HG02588 (cell line): ENCODE measurements around the gene TOM1.

Source experiments
- ATAC-seq: cut with Tn5 transposase; IDR thresholded peaks from one replicate; pipeline ENCODE4 v1.9.1; 2021; ENCODE audit warnings: mild to moderate bottlenecking, moderate library complexity; ENCODE audit not compliant: unreplicated experiment

The TOM1 gene

DNA sequence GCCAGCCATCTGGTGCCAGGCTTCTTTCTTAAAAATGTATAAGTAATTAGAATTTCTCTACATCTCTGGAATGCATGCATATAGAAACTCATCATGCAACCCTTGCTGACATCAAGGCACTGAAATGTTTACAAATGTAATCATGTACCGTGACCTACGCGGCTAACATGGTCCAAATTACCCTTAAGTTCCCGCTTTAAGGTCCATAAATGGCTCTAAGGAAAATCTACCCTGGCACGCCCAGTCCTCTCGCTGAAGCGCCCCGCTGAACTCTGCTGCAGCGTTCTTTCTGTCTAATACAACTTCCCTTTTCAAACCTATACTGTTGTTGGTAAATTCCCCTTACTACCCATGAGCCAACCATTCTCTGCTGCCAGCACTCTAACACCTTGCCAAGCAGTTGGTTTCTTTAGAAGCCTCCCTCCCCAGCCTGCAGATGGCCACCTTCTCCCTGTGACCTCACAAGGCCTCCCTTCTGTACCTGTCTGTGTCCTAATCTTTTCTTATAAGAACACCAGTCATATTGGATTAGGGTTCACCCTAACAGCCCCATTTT, 67.7 kb downstream of the TOM1 start:
- ATAC-seq = no peak

DNA sequence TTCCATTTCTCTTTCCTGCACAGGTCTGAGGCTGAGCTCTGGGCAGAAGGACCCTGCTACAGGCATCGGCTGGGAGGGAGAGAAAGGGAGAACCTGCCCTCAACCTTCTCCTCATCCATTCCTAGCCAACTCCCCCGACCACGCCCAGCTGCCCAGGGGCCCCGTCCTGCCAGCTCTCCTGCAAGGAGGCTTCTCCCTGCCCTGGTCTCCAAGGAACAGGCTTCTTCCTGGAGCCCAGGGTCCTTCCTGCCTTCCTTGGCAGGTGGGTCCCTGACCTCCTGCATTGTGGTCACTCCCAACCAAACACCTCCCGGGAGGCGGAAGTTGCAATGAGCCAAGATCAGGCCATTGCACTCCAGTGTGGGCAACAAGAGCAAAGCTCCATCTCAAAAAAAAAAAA, 68.7 kb downstream of the TOM1 start:
- ATAC-seq = no peak

DNA sequence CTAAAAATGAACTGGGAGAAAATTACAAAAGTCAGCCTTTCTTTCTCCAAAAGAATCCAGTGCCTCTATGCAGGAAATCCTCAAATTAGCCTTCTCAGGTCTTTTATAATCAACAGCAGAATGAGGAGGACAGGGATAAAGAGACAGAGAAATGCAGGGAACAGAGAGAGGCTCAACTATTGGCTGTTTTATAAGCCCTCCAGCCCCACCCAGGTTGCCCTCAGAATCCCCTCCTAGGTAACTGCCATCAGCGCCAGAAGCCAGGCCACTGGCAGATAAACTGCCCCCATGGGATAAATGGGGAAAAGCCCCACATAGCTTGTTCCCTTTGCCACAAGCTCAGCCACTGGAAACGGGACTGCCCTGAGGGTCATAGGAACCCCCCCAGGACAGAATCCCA, 70.3 kb downstream of the TOM1 start:
- ATAC-seq = no peak

DNA sequence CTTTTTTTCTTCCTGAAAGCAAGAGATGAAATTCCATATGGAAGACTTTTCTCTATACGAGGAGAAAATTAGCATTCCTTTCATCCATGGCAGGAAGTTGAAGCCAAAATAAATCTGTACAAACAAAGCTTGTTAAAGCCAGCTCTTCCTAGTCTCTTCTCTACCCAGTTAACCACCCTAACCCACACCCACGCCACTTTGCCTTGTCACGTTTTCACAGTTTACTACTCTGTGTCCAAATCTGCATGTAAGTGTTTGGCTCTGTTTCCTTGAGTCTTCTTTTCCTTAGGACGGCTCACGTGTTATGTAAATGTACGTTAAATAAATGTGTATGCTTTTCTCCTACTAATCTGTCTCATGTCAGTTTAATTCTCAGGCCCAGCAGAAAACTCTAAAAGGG, 74.1 kb downstream of the TOM1 start:
- ATAC-seq = no peak

DNA sequence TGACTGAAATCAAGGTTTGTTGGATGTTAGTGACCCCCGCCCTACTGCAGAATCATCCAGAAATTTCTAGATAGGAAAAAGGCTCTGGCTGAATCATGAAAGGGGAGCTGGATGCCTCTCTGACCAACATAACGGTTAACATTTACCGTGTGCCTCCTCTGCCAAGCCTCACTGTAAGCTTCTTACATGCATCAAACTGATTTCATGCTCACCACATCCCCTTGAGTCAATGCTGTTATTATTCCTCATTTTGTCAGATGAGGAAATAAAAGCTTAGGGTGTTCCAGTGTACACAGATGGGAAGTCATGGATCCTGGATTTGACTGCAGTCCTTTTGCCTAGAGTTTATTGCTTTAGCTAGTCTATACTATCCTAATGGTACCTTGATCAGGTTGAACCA, 75.3 kb downstream of the TOM1 start:
- no peak for ATAC-seq

DNA sequence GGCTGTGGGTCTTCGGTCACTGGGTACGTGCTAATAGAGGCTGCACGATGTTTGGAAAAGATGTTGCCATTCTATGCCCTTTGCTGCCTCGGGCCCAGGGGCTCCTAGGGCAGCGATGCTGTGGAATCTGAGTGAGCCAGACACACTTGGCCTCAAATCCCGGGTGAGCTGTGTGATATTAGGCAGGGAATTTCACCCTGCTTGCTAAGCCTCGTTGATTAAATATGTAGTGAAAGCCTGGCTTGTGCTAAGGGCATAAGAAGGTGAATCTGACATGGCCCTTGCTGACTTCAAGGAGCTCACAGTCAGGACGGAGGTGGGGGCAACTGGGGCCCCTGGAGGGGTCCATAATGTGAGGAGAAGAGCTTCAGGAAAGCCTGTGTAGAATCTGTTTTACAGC, 75.8 kb downstream of the TOM1 start:
- no peak for ATAC-seq

DNA sequence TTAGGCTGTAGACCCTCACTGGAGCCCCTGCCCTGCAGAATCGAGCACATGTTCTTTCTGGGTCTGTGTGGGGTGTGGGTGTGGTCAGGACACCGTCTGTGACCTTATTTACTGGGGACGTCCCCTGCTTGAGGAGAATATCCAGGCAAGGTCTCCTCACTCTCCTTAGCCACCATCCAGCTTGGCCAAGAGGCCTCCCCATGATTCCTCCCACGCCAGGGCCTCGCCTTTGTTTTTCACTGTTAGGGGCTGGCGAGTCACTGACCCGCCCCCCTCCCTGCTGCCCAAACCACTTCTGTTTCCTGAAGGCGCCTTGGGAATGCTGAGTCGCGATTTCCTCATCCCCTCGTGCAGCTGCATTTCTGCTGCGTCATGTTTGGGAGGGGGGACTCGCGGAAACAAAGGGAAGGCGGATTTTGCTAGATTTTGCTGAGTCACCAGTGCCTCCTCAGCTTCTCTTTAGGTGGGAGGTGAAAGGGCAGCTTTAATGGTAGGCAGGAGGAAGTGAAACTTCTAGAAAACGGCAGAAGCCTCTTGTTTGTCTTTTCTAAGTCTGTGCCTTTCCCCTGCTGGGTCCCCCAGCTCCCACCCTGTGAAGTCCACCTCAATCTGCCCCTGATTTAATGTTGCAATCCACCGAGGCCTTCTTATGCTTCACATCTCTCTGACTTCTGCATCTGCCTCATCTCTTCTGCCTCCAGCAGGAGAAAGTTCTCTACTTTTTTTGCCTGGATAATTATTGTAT, 77.2 kb downstream of the TOM1 start:
- peak; percentile 54 for ATAC-seq

DNA sequence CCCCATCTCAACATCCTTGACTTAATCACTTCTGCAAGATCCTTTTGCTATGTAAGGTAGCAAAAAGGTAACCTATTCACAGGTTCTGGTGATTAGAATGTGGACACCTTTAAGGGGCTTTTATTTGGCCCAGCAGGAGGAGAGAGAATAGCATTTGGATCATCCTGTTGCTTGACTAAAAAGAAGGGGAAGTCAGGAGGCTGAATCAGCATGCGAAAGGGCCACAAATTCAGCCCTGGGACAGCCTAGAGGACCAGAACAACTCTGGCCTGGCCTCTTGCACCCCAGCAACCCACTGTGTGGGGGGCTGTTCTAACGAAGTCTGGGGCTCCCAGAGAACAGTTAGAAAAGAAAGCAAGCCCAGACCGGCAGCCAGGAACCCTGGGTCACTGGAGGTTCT, 78.0 kb downstream of the TOM1 start:
- ATAC-seq = no peak

DNA sequence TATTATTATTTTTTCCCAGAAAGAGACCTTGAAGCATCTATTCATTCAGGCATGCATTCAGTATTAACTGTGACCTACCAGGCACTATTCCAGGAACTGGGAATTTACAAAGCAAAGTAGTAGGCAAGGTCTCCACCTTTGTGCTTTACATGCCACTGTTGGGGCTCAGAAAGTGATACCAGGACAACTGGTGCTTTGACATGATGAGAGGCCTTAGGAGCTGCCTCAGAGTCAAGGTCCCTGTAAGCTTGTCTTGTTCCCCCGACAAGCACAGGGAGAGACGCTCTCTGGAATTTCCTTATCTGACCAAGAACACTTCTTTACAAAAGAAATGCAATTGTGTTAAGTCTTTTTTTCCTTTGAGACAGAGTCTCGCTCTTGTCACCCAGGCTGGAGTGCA, 78.9 kb downstream of the TOM1 start:
- no peak for ATAC-seq

DNA sequence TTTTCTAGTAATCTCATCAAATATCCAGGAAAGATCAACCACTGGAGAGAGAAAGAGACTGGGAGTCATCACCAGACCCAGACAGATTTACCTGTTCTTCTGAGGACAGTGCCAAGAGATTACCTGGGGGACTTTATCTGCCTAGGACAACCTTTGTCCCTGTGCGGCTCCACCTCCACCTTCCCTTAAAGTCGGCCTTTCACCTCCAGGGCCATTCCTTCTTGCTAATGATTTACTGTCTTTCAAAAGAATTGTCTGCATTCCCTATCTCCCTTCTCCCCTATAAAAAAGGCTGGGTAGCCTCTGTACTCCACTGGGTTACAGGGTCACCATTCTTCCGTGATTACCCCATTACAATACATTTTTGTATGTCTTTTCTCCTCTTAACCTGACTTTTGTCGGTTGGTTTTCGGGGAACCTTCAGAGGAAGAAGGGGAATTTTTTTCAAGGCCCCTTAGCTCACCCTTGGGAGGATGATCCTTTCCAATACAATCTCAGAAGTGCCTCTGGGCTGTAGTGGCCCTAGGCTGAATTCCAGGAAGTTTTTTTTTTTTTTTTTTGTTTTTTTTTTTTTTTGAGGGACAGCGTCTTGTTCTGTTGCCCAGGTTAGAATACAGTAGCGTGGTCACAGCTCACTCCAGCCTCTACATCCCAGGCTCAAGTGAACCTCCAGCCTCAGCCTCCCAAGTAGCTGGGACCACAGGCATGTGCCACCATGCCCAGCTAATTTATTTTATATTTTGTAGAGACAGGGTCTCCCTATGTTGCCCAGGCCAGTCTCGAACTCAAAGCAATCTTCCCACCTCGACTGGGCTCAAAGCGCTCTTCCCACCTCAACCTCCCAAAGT, 79.7 kb downstream of the TOM1 start:
- no peak for ATAC-seq

DNA sequence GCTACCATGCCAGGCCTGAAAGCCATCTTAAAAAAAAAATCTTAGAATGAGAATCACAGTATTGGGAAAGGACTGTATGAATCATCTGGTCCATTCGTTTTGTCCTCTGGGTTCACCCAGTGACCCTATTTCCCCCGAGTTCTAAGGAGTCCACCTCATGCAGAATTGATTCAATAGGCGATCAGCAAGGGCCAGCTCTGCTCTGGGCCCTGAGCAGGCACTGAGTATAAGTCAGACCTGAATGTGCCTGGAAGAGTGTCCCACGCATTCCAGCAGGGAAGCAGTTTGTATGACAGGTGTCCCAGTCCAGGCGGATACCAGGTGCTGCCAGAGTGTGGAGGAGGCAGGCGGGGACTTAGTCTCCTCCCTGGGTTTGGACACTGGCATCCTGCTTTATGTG, 80.3 kb downstream of the TOM1 start:
- ATAC-seq = no peak

DNA sequence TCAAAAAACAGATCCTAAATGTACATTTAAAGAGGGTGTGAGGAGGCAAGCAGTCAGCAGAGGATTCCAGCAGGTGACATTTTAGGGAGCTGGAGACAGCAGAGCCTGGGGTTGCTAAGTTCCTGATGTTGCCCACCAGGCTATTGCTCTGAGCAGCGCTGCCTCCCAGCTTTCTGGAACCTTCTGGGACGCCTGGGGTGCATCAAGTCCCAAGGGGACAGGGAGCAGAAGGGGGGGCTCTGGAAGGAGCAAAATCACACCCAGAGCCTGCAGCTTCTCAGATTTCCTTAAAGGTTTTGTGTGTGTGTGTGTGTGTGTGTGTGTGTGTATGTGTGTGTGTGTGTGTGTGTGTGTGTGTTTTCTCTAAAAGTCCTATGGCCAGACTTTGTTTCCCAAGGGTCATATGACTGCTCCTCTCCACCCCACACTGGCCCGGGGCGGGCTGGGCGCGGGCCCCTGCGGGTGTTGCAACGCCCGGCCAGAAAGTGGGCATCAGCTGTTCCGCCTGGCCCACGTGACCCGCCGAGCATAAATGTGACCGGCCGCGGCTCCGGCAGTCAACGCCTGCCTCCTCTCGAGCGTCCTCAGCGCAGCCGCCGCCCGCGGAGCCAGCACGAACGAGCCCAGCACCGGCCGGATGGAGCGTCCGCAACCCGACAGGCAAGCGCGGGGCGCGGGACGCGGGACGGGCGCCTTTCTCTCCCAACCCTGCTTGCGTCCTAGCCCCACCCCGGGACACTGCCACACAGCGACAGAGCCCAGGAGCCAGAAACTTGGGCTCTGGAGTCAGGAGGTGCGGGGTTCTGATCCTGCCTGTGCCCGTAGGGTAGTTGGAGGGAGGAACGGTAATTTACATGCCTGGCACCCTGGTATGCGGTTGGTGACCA, 81.1 kb downstream of the TOM1 start, which contains the start of gene HMOX1:
TSS of gene HMOX1 (plus strand) at position 560 of the 887 bp plus-strand sequence. CDS start at position 638, 78 bp downstream.
- peak; percentile 53 for ATAC-seq

DNA sequence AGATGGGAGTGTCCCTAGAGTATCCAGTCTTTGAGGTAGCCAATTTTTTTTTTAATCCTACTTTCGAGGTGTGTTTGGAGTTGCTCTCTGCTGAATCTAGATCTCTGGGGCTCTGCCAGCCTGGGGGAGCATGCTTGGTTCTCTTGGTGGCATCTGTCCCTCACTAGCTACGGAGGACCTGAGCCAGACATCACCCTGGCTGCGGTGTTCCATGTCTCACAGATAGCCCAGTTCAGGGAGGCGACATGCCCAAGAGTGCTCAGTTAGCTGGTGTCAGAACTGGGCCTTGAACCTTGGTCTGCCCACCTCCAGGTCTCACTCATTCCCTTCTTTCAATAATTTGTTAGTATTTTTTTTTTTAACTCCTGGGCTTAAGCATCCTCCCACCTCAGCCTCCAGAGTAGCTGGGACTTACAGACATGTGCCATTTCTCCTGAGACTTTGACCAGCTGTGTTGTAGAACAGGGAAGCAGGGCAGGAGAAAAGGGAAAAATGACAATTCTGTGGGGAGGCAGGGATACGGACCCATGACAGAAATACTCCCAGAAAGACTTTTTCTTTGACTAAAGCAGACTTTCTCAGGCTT, 81.8 kb downstream of the TOM1 start:
- no peak for ATAC-seq

DNA sequence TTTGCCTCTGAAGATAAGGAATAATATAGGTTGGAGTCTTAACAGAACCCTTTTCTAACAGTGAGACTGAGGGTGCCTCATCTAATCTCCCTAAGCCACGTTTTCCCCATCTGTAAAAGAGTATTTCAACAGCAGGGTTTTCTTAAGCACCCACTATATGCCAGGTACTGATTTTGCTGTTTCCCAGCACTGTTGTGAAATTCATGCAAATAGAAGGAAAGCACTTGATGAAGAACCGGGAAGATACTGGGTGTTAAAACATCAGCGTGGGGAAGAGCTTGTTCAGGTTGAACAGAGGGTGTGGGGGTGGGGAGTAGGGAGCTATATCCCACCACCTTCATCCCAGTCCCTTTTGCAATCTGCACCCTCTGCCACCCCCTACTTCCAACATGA, 84.0 kb downstream of the TOM1 start:
- no peak for ATAC-seq

DNA sequence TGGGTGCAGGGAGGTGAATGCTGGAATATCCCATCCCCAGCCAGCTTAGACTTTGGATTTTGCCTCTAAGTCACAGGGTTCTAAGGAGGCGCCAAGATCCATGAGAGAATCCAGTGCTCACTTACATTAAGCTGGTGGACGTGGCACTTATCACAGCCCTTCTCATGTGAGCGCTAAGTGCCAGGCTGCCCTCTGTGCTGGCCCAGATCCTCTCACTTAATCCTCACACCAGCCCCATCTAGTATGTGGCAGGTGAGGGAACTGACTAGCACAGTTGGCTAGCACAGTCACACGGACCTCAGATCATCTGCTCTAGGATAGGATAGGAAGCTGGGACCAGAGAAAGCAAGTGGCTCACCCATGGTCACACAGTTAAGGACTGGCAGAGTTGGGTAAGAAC, 84.8 kb downstream of the TOM1 start:
- ATAC-seq = no peak

DNA sequence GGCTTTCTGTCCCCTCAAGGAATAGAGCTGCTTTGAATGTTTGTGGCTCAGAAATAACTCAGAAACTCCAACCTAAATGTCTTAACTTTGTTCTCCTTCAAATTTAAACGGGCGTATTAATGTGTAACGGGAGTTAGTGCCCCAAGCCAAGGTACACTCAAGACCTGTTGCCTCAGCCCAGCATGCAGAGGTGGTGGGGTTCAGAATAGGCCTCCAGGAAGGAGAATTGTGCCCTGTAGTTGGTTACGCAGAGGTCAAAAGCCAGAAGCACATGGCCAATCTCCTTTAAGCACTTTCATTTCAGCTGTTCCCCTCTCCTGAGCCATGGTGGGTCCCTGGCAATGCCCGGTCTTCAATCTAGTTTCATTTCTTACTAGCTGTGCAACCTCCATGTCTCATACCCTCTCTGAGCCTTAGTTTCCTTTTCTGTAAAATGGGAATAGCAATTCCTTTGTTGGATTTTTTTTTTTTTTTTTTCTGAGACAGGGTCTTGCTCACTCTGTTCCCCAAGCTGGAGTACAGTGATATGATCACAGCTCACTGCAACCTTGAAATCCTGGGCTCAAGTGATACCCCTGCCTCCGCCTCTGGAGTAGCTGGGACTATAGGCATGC, 85.4 kb downstream of the TOM1 start:
- ATAC-seq = no peak

DNA sequence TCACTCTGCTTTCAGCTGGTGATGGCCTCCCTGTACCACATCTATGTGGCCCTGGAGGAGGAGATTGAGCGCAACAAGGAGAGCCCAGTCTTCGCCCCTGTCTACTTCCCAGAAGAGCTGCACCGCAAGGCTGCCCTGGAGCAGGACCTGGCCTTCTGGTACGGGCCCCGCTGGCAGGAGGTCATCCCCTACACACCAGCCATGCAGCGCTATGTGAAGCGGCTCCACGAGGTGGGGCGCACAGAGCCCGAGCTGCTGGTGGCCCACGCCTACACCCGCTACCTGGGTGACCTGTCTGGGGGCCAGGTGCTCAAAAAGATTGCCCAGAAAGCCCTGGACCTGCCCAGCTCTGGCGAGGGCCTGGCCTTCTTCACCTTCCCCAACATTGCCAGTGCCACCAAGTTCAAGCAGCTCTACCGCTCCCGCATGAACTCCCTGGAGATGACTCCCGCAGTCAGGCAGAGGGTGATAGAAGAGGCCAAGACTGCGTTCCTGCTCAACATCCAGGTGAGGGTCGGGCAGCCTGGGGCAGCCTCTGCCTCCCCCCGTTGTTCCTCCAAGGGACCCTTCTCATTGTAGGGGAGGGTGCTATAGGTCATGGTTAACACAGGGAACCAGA, 87.1 kb downstream of the TOM1 start:
- no peak for ATAC-seq

DNA sequence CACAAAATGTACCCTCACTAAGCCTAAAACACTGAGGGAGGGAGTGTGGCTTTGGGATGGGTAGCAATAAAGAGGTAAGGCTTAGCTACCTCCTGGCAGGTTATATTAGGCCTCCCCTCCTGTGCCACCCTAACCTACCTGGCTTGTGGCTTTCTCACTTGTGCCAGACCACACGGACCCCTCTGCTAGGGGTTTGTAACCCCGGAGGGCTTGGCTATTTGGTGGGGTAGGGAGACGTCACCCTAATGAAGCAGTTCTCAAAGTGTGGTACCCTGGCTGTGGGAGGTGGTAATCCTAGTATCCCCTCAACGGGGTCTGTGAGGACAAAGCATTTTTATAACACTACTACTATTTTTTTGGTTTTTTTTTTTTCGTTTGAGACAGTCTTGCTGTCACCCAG, 91.2 kb downstream of the TOM1 start:
- ATAC-seq = no peak

DNA sequence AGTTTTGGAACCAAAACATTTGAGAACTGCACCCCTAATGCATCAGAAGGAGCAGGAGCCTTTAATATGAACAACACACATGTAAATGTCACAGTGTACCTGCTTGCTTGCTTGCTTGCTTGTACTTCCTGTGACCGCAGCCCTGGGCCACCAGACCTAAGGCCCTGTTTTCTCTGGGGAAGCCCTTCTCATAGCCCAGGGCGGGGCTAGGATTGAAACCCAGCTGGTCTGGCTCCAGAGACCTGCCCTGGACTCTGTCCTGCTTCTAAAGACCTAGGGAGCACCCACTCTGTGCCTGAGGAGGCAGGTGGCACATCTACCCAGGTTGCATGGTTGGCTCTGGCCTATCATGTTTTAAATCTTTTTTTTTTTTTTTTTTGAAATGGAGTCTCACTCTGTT, 92.7 kb downstream of the TOM1 start:
- ATAC-seq = no peak
